ENCODE data around the gene MAML1.

GRCh38 chr5:179733772-179734126 lies 1.1 kb downstream of the MAML1 start:
- TF ChIP-seq, protein P1, sequence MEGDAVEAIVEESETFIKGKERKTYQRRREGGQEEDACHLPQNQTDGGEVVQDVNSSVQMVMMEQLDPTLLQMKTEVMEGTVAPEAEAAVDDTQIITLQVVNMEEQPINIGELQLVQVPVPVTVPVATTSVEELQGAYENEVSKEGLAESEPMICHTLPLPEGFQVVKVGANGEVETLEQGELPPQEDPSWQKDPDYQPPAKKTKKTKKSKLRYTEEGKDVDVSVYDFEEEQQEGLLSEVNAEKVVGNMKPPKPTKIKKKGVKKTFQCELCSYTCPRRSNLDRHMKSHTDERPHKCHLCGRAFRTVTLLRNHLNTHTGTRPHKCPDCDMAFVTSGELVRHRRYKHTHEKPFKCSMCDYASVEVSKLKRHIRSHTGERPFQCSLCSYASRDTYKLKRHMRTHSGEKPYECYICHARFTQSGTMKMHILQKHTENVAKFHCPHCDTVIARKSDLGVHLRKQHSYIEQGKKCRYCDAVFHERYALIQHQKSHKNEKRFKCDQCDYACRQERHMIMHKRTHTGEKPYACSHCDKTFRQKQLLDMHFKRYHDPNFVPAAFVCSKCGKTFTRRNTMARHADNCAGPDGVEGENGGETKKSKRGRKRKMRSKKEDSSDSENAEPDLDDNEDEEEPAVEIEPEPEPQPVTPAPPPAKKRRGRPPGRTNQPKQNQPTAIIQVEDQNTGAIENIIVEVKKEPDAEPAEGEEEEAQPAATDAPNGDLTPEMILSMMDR (IDR thresholded peaks at IDR 0.05; ENCODE audit: low read depth, low read length, missing input control): no peak
- TF ChIP-seq TAF1 (conservative IDR thresholded peaks at IDR 0.05): no peak
- no peak for TF ChIP-seq MAX (IDR thresholded peaks at IDR 0.05)
- TF ChIP-seq, protein P2, sequence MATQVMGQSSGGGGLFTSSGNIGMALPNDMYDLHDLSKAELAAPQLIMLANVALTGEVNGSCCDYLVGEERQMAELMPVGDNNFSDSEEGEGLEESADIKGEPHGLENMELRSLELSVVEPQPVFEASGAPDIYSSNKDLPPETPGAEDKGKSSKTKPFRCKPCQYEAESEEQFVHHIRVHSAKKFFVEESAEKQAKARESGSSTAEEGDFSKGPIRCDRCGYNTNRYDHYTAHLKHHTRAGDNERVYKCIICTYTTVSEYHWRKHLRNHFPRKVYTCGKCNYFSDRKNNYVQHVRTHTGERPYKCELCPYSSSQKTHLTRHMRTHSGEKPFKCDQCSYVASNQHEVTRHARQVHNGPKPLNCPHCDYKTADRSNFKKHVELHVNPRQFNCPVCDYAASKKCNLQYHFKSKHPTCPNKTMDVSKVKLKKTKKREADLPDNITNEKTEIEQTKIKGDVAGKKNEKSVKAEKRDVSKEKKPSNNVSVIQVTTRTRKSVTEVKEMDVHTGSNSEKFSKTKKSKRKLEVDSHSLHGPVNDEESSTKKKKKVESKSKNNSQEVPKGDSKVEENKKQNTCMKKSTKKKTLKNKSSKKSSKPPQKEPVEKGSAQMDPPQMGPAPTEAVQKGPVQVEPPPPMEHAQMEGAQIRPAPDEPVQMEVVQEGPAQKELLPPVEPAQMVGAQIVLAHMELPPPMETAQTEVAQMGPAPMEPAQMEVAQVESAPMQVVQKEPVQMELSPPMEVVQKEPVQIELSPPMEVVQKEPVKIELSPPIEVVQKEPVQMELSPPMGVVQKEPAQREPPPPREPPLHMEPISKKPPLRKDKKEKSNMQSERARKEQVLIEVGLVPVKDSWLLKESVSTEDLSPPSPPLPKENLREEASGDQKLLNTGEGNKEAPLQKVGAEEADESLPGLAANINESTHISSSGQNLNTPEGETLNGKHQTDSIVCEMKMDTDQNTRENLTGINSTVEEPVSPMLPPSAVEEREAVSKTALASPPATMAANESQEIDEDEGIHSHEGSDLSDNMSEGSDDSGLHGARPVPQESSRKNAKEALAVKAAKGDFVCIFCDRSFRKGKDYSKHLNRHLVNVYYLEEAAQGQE (IDR thresholded peaks at IDR 0.05): no peak
- TF ChIP-seq RAD21 (IDR thresholded peaks at IDR 0.05): peak; percentile 22 to 29
- TF ChIP-seq EGR1 (IDR thresholded peaks at IDR 0.05; ENCODE audit: low read depth in 2 of 2): no peak
